Activated CD4-positive, CD25-positive, alpha-beta regulatory T cell treated with anti-CD3 and anti-CD28 coated beads, Interleukin-2, amount 50 U/mL, for 16 hours (primary cell): ENCODE data around the gene AKT1S1.
"Not testable (repeated sequence)": the region's sequence is repeated elsewhere in the genome, so short reads cannot be mapped to it uniquely, and the experiment has no call there.

Experiments used
- DNase-seq: peaks from one replicate; pipeline ENCODE4 v3.0.0-alpha.2; 2020; ENCODE audit warnings: low read depth, low spot score

The AKT1S1 gene

GRCh38 chr19:49837425-49837824 lies 39.7 kb downstream of the AKT1S1 start:
- DNase-seq: no peak

- DNase-seq: no peak
Observed at GRCh38 chr19:49837009-49837310, 40.2 kb downstream of the AKT1S1 start.

- no peak for DNase-seq
Observed at GRCh38 chr19:49836176-49837008, 40.8 kb downstream of the AKT1S1 start.

GRCh38 chr19:49835562-49835961 lies 41.6 kb downstream of the AKT1S1 start:
- DNase-seq: no peak

- DNase-seq: no peak
Observed at GRCh38 chr19:49833599-49833998, 43.6 kb downstream of the AKT1S1 start.

- no peak for DNase-seq
Observed at GRCh38 chr19:49832556-49832955, 44.6 kb downstream of the AKT1S1 start.

- no peak for DNase-seq
Observed at GRCh38 chr19:49831592-49831991, 45.6 kb downstream of the AKT1S1 start.

GRCh38 chr19:49830766-49831165 lies 46.4 kb downstream of the AKT1S1 start:
- DNase-seq: no peak

GRCh38 chr19:49829721-49830120 lies 47.4 kb downstream of the AKT1S1 start:
- no peak for DNase-seq

- DNase-seq: no peak
Observed at GRCh38 chr19:49829200-49829599, 48.0 kb downstream of the AKT1S1 start.

GRCh38 chr19:49827034-49827433 lies 50.1 kb downstream of the AKT1S1 start:
- no peak for DNase-seq

- no peak for DNase-seq
Observed at GRCh38 chr19:49824662-49825061, 52.5 kb downstream of the AKT1S1 start.

- DNase-seq: no peak
Observed at GRCh38 chr19:49823472-49823871, 53.7 kb downstream of the AKT1S1 start.

GRCh38 chr19:49820125-49820524 lies 57.0 kb downstream of the AKT1S1 start:
- no peak for DNase-seq

- not testable (repeated sequence) for DNase-seq
Observed at GRCh38 chr19:49819452-49820115, 57.6 kb downstream of the AKT1S1 start.
